Measurements from ENCODE around the gene RC3H1.

The RC3H1 gene

DNA sequence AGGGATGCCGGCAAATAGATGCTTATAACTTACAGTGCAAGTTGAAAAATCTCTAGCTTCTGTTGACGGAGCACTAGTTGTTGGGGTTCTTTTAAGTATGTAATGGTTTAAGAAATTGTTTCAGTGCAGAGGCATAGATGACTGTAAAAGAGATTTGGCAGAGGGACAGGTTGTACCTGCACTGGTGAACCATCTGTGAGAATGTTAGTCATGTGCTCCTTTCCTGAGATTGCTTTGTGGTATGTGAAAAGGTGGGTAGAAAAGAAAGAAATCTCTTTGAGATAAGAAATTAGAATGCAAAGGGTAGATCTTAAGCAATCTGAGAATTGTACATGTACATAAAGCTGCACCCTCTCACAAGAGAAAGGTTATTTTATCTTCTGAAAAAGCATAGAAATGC is 134.5 kb downstream of the RC3H1 start:
- DNase-seq, result no peak

DNA sequence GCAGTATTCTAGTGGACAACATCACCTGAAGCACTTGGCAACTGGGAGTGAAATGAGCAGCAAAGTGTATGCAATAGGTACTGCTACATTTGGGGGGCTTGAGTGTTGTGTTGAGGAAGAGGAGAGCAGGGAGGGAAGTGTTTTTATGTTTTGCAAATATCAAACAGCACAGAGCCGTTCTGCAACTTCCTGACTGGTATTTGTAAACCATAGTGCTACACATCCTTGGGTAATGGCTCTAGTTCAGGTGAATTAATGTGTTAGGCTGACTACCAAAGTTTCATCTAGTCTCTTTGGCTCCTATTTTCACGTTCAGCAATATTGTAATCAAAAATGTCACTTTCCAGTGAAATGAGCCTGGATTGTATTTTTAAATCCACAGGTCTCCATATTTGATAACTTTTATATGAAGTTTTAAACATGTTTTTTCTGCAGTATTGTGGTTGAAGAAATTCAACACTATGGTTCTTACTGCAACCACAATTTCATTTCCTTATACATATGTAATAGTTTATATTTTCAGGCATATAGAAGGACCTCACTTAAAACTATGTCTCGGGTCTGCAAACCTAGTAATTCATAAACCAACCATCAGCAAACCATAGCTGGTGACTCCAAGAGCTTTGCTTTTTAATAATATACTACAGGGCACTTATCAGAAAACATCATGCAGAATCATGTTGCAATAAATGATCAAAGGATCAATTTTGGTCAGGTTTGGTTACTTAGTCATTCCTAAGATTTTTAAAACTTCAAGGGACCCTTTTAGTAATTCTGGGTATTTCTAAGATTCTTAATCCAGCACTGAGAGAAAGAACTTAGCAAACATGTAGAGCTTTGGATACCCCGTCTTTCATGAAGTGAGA is 135.2 kb downstream of the RC3H1 start:
- DNase-seq, result no peak

DNA sequence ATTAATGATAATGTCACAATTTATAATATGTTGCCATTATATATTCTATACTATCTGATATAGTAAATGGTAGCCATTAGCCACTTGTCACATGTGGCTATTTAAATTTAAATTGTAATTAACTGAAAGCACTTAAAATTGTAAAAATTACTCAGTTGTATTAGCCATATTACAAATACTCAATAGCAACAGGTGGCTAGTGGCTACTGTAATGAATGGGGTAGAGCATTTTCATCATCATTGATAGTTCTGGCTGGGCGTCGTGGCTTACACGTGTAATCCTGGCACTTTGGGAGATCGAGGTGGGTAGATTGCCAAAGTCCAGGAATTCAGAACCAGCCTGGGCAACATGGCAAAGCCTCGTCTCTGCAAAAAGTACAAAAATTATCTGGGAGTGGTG is 137.5 kb downstream of the RC3H1 start:
- DNase-seq, result no peak

Measured in hypothalamus (tissue), 51 donors.